Measurements from ENCODE around the gene PTGES2. TPM values are rescaled to one million over a fixed set of nuclear protein-coding genes. Genes with fewer than 3 reads are reported as not detected.
"Not testable (repeated sequence)": the region's sequence is repeated elsewhere in the genome, so short reads cannot be mapped to it uniquely, and the experiment has no call there.

The PTGES2 gene
- total and polyA plus RNA-seq, 2 experiments from 2014 or later, result 59.7 to 124 TPM

DNA sequence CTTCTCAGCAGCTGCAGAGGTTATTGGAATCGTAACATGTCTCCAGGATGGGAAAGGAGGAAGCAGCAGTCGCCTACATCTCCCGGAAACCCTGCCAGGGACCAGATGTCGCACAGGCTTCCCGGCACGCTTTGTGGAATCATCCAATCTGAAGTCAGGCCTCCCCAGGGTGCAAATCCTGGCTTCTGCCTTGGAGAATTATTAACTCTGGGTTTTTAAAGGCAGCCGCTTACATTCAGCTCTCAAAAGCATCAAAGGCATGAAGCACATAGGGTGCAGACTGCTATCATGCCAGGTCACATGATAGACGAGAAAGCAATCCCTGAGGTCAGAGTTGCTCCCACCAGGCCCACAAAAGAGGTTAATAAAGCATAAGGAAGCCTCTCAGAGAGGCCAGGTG, 4.6 kb upstream of the PTGES2 start:
- H3K79me2 ChIP-seq (replicated peaks; ENCODE audit: insufficient read depth); H3K4me2 ChIP-seq; ATAC-seq; H3K36me3 Mint-ChIP-seq (ENCODE audit: low read depth); H3K4me3 ChIP-seq; H3F3A ChIP-seq (replicated peaks; ENCODE audit: low read depth); H3K4me1 Mint-ChIP-seq; H3K27ac ChIP-seq (ENCODE audit: low read depth); DNase-seq (ENCODE audit: low spot score); H3K36me3 ChIP-seq (ENCODE audit: insufficient read depth); H3K4me3 Mint-ChIP-seq; H3K9me2 ChIP-seq (ENCODE audit: insufficient read depth); H3K27ac Mint-ChIP-seq; H3K27me3 ChIP-seq (ENCODE audit: insufficient read depth); H2AFZ ChIP-seq; H4K20me1 ChIP-seq (replicated peaks; ENCODE audit: insufficient read depth); H3K4me1 ChIP-seq (ENCODE audit: insufficient read depth): not testable (repeated sequence)
- H3K9me3 Mint-ChIP-seq, result peaks cover 15% of the 10 kb centered on the region
- peaks cover 11% of the 10 kb centered on the region for H3K27me3 Mint-ChIP-seq (ENCODE audit: insufficient read depth, low read depth, poor library complexity)

DNA sequence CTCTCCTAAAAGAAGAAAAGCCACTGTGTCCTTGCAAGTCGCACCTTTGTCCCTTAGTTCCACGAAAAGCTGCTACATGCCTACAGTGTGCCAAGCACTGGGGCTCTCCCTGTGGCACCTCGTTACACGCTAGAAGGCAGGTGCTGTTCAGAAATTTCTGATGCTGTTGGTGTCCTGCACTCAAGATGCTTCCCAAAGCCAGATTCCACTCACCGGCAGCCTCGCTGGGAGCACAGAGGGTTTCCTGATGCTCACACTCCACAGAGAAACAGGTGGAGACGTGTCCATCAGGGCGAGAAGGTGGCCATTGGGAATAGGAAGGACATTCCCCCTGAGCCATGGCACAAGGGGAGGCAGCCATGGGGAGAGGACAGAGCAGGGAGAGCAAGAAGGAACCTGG, 3.8 kb upstream of the PTGES2 start:
- not testable (repeated sequence) for H3K4me3 Mint-ChIP-seq; H3K36me3 Mint-ChIP-seq (ENCODE audit: low read depth)

DNA sequence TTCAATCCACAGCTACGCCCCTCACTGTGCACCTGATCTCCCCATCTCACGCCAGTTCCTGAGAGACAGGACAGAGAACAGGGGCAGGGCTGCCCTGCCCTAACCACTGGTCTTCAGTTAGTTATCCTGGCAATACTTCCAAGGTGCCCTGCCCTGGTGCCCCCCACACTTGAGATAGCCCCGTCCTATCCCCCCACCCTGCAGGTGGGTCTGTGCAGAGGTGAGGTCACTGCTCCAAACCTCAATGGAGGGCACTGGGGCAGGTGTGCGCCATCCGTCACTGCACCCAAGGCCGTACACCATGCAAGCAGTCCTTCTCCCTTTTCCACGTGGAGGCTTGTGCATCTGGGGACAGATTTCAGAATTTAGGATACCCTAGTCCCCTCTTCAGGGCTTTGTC, 3.1 kb upstream of the PTGES2 start:
- Mint-ChIP-seq H3K36me3 (ENCODE audit: low read depth) (peaks cover 13% of the 10 kb centered on the region), H3K4me1 (peaks cover 13% of the 10 kb centered on the region), H3K9me3 (peaks cover 15% of the 10 kb centered on the region), H3K27me3 (ENCODE audit: insufficient read depth, low read depth, poor library complexity) (peaks cover 18% of the 10 kb centered on the region)
- not testable (repeated sequence) for DNase-seq (ENCODE audit: low spot score); H3F3A ChIP-seq (replicated peaks; ENCODE audit: low read depth); H3K27me3 ChIP-seq (ENCODE audit: insufficient read depth); H3K27ac ChIP-seq (ENCODE audit: low read depth); H3K4me2 ChIP-seq; H4K20me1 ChIP-seq (replicated peaks; ENCODE audit: insufficient read depth); H3K36me3 ChIP-seq (ENCODE audit: insufficient read depth); H2AFZ ChIP-seq; H3K4me3 ChIP-seq; H3K4me3 Mint-ChIP-seq; H3K9me2 ChIP-seq (ENCODE audit: insufficient read depth); H3K27ac Mint-ChIP-seq; ATAC-seq
- peaks cover 12% of the 10 kb centered on the region; the same call in 1 of the 2 replicates for H3K4me1 ChIP-seq (ENCODE audit: insufficient read depth)
- peaks cover 16% of the 10 kb centered on the region for H3K79me2 ChIP-seq (replicated peaks; ENCODE audit: insufficient read depth)

More for the DNA sequence above, 3.8 kb upstream of the PTGES2 start:
- not testable (repeated sequence) for H4K20me1 ChIP-seq (replicated peaks; ENCODE audit: insufficient read depth); H3K27ac Mint-ChIP-seq; H2AFZ ChIP-seq; H3K4me2 ChIP-seq; H3K4me3 ChIP-seq; H3K4me1 ChIP-seq (ENCODE audit: insufficient read depth); DNase-seq (ENCODE audit: low spot score); H3K4me1 Mint-ChIP-seq; H3K9me2 ChIP-seq (ENCODE audit: insufficient read depth); H3K36me3 ChIP-seq (ENCODE audit: insufficient read depth); H3K27me3 ChIP-seq (ENCODE audit: insufficient read depth); H3K79me2 ChIP-seq (replicated peaks; ENCODE audit: insufficient read depth); H3F3A ChIP-seq (replicated peaks; ENCODE audit: low read depth); ATAC-seq; H3K27ac ChIP-seq (ENCODE audit: low read depth)
- Mint-ChIP-seq H3K27me3 (ENCODE audit: insufficient read depth, low read depth, poor library complexity) (peaks cover 18% of the 10 kb centered on the region), H3K9me3 (peaks cover 15% of the 10 kb centered on the region)

DNA sequence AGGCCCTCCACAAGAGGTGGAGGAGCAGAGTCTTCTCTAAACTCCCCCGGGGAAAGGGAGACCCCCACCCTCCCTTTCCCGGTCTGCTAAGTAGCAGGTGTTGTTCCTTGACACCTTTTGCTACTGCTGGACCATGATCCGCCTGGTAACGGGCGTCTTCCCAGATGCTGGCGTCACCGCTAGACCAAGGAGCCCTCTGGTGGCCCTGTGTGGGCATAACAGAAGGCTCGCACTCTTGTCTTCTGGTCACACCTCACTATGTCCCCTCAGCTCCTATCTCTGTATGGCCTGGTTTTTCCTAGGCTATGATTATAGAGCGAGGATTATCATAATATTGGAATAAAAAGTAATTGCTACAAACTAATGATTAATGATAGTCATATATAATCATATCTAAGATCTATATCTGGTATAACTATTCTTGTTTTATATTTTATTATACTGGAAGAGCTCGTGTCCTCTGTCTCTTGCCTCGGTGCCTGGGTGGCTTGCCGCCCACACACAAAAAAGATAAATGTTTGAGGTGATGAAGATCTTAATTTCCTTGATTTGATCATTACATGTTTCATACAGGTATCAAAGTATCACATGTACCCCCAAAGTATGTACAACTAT, 2.6 kb upstream of the PTGES2 start:
- H3K36me3 ChIP-seq (ENCODE audit: insufficient read depth); H3K4me3 ChIP-seq; H3K27ac Mint-ChIP-seq; H3K4me2 ChIP-seq; ATAC-seq; H3K27me3 ChIP-seq (ENCODE audit: insufficient read depth); H2AFZ ChIP-seq; H3F3A ChIP-seq (replicated peaks; ENCODE audit: low read depth); H3K27ac ChIP-seq (ENCODE audit: low read depth); H3K9me2 ChIP-seq (ENCODE audit: insufficient read depth); H4K20me1 ChIP-seq (replicated peaks; ENCODE audit: insufficient read depth); DNase-seq (ENCODE audit: low spot score): not testable (repeated sequence)
- H3K9me3 Mint-ChIP-seq, result peaks cover 15% of the 10 kb centered on the region
- H3K4me3 Mint-ChIP-seq, result peak overlapping the region; percentile 44; the same call in 1 of the 3 replicates
- peaks cover 19% of the 10 kb centered on the region for H3K79me2 ChIP-seq (replicated peaks; ENCODE audit: insufficient read depth)
- TF ChIP-seq CREB1 (CRISPR knock-in tag; IDR thresholded peaks at IDR 0.05; ENCODE audit: low read depth), result peak; percentile 60
- TF ChIP-seq, protein P1, sequence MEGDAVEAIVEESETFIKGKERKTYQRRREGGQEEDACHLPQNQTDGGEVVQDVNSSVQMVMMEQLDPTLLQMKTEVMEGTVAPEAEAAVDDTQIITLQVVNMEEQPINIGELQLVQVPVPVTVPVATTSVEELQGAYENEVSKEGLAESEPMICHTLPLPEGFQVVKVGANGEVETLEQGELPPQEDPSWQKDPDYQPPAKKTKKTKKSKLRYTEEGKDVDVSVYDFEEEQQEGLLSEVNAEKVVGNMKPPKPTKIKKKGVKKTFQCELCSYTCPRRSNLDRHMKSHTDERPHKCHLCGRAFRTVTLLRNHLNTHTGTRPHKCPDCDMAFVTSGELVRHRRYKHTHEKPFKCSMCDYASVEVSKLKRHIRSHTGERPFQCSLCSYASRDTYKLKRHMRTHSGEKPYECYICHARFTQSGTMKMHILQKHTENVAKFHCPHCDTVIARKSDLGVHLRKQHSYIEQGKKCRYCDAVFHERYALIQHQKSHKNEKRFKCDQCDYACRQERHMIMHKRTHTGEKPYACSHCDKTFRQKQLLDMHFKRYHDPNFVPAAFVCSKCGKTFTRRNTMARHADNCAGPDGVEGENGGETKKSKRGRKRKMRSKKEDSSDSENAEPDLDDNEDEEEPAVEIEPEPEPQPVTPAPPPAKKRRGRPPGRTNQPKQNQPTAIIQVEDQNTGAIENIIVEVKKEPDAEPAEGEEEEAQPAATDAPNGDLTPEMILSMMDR (conservative IDR thresholded peaks at IDR 0.05; ENCODE audit: low read depth in 2 of 2), result peak in 1 of 2 experiments; percentile 40; a peak in 3 of 4 replicates
- H3K36me3 Mint-ChIP-seq (ENCODE audit: low read depth), result peaks cover 14% of the 10 kb centered on the region
- peaks cover 12% of the 10 kb centered on the region; the same call in 1 of the 2 replicates for H3K4me1 ChIP-seq (ENCODE audit: insufficient read depth)
- peaks cover 21% of the 10 kb centered on the region for H3K27me3 Mint-ChIP-seq (ENCODE audit: insufficient read depth, low read depth, poor library complexity)
- H3K4me1 Mint-ChIP-seq, result peaks cover 17% of the 10 kb centered on the region

Data from GM23338 (cell line).